ENCODE measurements around the gene B4GALT2. TPM values are rescaled to one million over a fixed set of nuclear protein-coding genes. Genes with fewer than 3 reads are reported as not detected.

The B4GALT2 gene
- total RNA-seq, 6 donors from 2014 or later = 11.5 to 33.0 (median 18.1) TPM

GRCh38 chr1:43938892-43939587, 40.0 kb upstream of the B4GALT2 start:
- WGBS, 2 donors = 92% methylated on average over 2 to 3 of the region's 3 CpGs
- Histone ChIP-seq H3K27me3 (peaks cover 0 to 4% (median under 1%) of the 10 kb centered on the region in 4 donors), H3K36me3 (no peaks in the 10 kb centered on the region), H3K4me1 (peaks cover 10 to 17% (median 11%) of the 10 kb centered on the region in 4 donors), H3K27ac (no peak overlapping the region), H3K9me3 (no peaks in the 10 kb centered on the region), H3K4me3 (no peak overlapping the region)
- TF ChIP-seq POLR2A (IDR thresholded peaks at IDR 0.05) (no peak), CTCF (IDR thresholded peaks at IDR 0.05) (no peak), POLR2AphosphoS5 (IDR thresholded peaks at IDR 0.05) (no peak)
- no peak for ATAC-seq (ENCODE audit: low FRiP score in 2 of 2)
- no peak for DNase-seq

GRCh38 chr1:43942411-43942810, 36.6 kb upstream of the B4GALT2 start:
- H3K9me3 ChIP-seq = no peaks in the 10 kb centered on the region

DNA sequence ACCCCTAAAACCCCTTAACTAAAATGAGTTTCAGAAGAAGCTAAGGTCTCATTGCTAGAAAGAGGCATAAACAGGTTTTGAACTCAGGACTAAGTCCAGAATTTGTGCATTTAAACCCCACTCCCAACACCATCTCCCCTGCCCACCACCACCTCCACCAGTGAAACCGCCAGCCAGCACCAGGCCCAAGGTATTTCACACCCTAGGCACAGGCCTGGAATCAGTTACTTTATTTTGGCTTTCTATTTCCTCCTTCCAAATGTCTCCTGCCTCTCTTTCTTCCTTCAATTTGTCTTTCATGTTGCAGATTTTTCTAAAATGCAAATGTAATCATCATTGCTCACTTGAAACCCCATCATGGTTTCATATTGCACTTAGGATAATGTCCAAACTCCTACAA, 34.1 kb upstream of the B4GALT2 start:
- Histone ChIP-seq H3K4me3 (no peak overlapping the region), H3K36me3 (peaks cover 0 to 5% (median 2%) of the 10 kb centered on the region in 4 donors), H3K4me1 (peaks cover 24 to 40% (median 26%) of the 10 kb centered on the region in 4 donors), H3K27me3 (no peaks in the 10 kb centered on the region), H3K27ac (no peak overlapping the region), H3K9me3 (no peaks in the 10 kb centered on the region)
- DNase-seq (no peak), ATAC-seq (ENCODE audit: low FRiP score in 2 of 2) (no peak)
- TF ChIP-seq POLR2AphosphoS5 (IDR thresholded peaks at IDR 0.05) (no peak), EP300 (IDR thresholded peaks at IDR 0.05) (no peak), POLR2A (IDR thresholded peaks at IDR 0.05) (no peak), CTCF (IDR thresholded peaks at IDR 0.05) (no peak)
- WGBS, 2 donors = 95 to 100% methylated on average over 1 of the region's 1 CpG

More at GRCh38 chr1:43942411-43942810, 36.6 kb upstream of the B4GALT2 start:
- DNase-seq = no peak
- H3K27ac ChIP-seq = no peak overlapping the region
- TF ChIP-seq POLR2A (IDR thresholded peaks at IDR 0.05) (no peak), POLR2AphosphoS5 (IDR thresholded peaks at IDR 0.05) (no peak), EP300 (IDR thresholded peaks at IDR 0.05) (no peak), CTCF (IDR thresholded peaks at IDR 0.05) (no peak)
- 92 to 93% methylated on average over 3 of the region's 3 CpGs for WGBS, 2 donors
- no peaks in the 10 kb centered on the region for H3K27me3 ChIP-seq
- H3K4me1 ChIP-seq = peaks cover 11 to 16% (median 13%) of the 10 kb centered on the region in 4 donors
- ATAC-seq (ENCODE audit: low FRiP score in 2 of 2) = no peak
- H3K36me3 ChIP-seq = no peaks in the 10 kb centered on the region
- H3K4me3 ChIP-seq = no peak overlapping the region

DNA sequence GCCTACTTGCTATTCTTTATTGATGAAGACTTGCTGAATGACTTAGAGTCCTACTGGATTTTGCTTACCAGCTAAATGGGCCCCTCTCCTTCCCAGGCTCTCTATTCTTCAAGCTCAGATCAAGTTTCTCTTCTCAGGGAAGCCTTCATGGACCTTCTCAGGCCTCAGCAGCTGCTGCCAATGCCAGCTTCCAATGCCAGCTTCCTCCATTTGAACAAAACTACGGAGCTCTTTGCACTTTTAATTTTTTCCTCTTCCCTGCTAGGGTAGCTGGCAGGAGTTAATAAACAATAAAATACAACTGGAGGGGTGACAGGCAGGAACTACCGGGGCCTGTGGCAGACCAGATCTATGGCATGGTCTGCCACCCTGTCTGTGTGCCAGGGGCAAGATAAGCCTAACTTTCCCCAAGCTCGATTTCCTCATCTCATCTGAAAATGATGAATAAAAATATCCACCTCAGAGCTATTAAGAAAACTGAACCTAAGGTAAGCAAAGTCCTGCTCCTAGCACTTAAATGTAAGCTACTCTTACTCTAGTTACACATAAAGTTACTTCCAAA, 33.3 kb upstream of the B4GALT2 start:
- Histone ChIP-seq H3K36me3 (peaks cover 0 to 11% (median 3%) of the 10 kb centered on the region in 4 donors), H3K4me1 (peaks cover 24 to 45% (median 26%) of the 10 kb centered on the region in 4 donors), H3K4me3 (peak overlapping the region; percentile 61 to 77 (median 69)), H3K9me3 (no peaks in the 10 kb centered on the region), H3K27ac (peak overlapping the region; percentile 96 to 99 (median 99)), H3K27me3 (no peaks in the 10 kb centered on the region)
- TF ChIP-seq CTCF (IDR thresholded peaks at IDR 0.05) (no peak), POLR2A (IDR thresholded peaks at IDR 0.05) (no peak), POLR2AphosphoS5 (IDR thresholded peaks at IDR 0.05) (no peak), EP300 (IDR thresholded peaks at IDR 0.05) (no peak)
- no peak for ATAC-seq (ENCODE audit: low FRiP score in 2 of 2)
- 0 to 4% methylated on average over 3 of the region's 3 CpGs for WGBS, 2 donors
- DNase-seq = no peak

All from upper lobe of left lung (tissue), 6 donors.